Measurements from ENCODE around the gene SLC45A3. TPM values are rescaled to one million over a fixed set of nuclear protein-coding genes. Genes with fewer than 3 reads are reported as not detected.

SLC45A3 gene
- total RNA-seq, 1 donor from 2014 or later, result 2.0 TPM

- no peak for FAIRE-seq
These were observed 64.5 kb downstream of the SLC45A3 start for GRCh38 chr1:205615789-205616188.

GRCh38 chr1:205613854-205614412 is 66.4 kb downstream of the SLC45A3 start:
- FAIRE-seq, result no peak
- no peak for DNase-seq (ENCODE audit: low spot score in 2 of 2)

More at GRCh38 chr1:205615789-205616188, 64.5 kb downstream of the SLC45A3 start:
- DNase-seq (ENCODE audit: low spot score in 2 of 2), result no peak

- DNase-seq (ENCODE audit: low spot score in 2 of 2) (no peak), FAIRE-seq (no peak)
These were observed 67.8 kb downstream of the SLC45A3 start for GRCh38 chr1:205612556-205612955.

- DNase-seq (ENCODE audit: low spot score in 2 of 2) (no peak), FAIRE-seq (no peak)
These were observed 68.2 kb downstream of the SLC45A3 start for GRCh38 chr1:205612104-205612503.

- FAIRE-seq (no peak), DNase-seq (ENCODE audit: low spot score in 2 of 2) (no peak)
These were observed 69.3 kb downstream of the SLC45A3 start for GRCh38 chr1:205610901-205611466.

GRCh38 chr1:205610036-205610435 is 70.3 kb downstream of the SLC45A3 start:
- DNase-seq (ENCODE audit: low spot score in 2 of 2) (no peak), FAIRE-seq (no peak)

Small RNA genes within 50 kb of the gene (small RNA-seq; reads per million reads assigned to genes)
- gene RF00017, result not detected

Other genes starting within 250 kb of the SLC45A3 start
- gene BLACAT1, start 224.5 kb downstream of the SLC45A3 start, total RNA-seq, result 0.41 TPM
- 0.82 TPM for gene CDK18, start 175.8 kb downstream of the SLC45A3 start, total RNA-seq
- gene ELK4, start 48.5 kb downstream of the SLC45A3 start, total RNA-seq, result 6.9 TPM
- 234 TPM for gene NUCKS1, start 69.7 kb upstream of the SLC45A3 start, total RNA-seq
- gene RAB29, start 95.0 kb upstream of the SLC45A3 start, total RNA-seq, result 6.5 TPM
- 5.3 TPM for gene SLC41A1, start 132.7 kb upstream of the SLC45A3 start, total RNA-seq
- under 0.01 TPM for gene PM20D1, start 169.6 kb upstream of the SLC45A3 start, total RNA-seq